ENCODE data around the gene HLA-DMA. TPM values are rescaled to one million over a fixed set of nuclear protein-coding genes. Genes with fewer than 3 reads are reported as not detected.

The HLA-DMA gene
- total RNA-seq, 1 experiment from 2014 or later = 104 TPM

DNA sequence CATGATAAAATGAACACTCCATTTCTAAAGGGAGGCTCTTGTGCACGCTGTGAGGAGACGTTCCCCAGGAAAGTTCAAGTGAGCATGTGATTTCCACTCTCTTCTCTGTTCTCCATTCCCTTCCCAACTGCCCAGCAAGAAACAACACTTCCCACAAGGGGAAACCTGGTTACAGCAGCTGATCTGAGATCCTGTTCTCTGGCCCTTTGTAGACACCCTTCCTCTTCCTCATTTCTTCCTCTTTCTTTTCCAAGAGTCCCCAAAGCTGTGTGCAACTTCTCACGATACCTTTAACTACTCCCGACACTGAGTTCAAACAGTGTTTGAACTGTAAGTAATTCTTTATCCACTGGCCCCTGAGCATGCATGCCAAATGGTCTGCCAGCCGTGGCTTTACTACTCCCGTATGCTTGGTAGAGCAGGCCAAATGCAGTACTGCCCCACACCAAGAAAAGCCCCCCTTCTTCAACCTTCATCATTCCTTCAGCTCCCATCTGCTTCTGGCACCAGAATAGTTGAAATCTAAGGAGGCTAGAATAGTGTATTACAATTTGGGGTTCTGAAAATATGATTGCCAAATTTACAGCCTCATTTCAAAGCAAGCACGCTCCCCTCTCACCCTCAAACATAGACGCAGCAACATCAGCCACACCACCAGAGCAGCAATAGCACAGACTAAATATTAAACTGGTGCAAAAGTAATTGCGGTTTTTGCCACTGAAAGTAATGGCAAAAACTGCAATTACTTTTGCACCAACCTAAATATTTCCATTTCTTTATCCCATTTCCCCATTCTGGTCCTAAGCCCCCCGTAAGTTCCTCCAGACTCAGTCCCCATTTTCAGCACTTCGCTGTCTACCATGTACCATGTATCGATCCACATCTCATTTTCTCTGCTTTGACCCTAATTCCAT lies 16.4 kb downstream of the HLA-DMA start:
- Mint-ChIP-seq H3K27ac (ENCODE audit: unreplicated experiment) (no peak overlapping the region), H3K9me3 (ENCODE audit: low read depth, unreplicated experiment) (no peaks in the 10 kb centered on the region), H3K4me3 (ENCODE audit: low read depth, unreplicated experiment) (no peak overlapping the region), H3K27me3 (ENCODE audit: unreplicated experiment) (no peaks in the 10 kb centered on the region), H3K4me1 (ENCODE audit: low read depth, unreplicated experiment) (peaks cover 18% of the 10 kb centered on the region), H3K36me3 (ENCODE audit: insufficient read depth, unreplicated experiment) (peaks cover 11% of the 10 kb centered on the region)
- CTCF ChIA-PET = no interaction called here
- TF ChIP-seq CTCF (IDR thresholded peaks at IDR 0.05; ENCODE audit: unreplicated experiment) = no peak
- no TSS peak for BruUV-seq (replicated peaks)
- no peak for DNase-seq
- intact Hi-C loops (cut with micrococcal nuclease; ENCODE audit: unreplicated experiment) = no loop called here

DNA sequence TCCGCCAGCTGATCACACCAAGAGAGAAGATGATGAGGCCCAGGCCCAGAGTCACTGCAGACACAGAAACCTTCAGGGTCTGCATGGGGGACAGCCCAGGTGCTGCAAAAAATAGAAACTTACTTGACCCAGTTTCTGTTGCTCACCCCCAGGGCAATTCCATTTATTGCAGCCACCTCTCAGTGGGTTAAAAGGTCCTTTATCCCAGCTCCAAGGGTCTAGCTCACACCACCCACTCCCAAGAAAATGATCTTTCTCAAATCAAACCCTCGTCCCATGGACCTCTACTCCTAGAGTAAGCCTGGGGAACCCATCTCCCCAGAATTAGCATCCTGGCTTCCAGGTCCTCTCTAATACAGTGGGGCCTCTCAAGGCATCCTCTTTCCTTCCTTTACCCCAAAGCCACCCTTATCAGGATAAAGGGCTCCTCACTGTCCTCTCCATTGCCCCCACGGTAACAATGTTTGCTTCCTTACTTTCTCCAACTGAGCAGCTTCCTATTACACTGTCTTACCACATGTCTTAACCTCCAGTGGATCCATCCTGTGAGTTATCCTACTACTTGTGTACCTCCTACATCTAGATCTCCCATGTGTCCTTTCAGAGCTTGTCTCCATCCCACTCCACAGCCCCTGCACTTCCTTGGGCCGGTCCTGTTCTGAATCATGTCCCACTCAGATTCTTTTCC lies 17.2 kb downstream of the HLA-DMA start:
- intact Hi-C loops (cut with micrococcal nuclease; ENCODE audit: unreplicated experiment) = no loop called here
- H3K4me3 Mint-ChIP-seq (ENCODE audit: low read depth, unreplicated experiment) = no peak overlapping the region
- TF ChIP-seq CTCF (IDR thresholded peaks at IDR 0.05; ENCODE audit: unreplicated experiment) = no peak
- H3K36me3 Mint-ChIP-seq (ENCODE audit: insufficient read depth, unreplicated experiment) = peaks cover 6% of the 10 kb centered on the region
- H3K4me1 Mint-ChIP-seq (ENCODE audit: low read depth, unreplicated experiment) = peaks cover 10% of the 10 kb centered on the region
- BruUV-seq (replicated peaks) = no TSS peak
- no peak overlapping the region for H3K27ac Mint-ChIP-seq (ENCODE audit: unreplicated experiment)
- DNase-seq = no peak
- H3K9me3 Mint-ChIP-seq (ENCODE audit: low read depth, unreplicated experiment) = no peaks in the 10 kb centered on the region
- no peaks in the 10 kb centered on the region for H3K27me3 Mint-ChIP-seq (ENCODE audit: unreplicated experiment)
- CTCF ChIA-PET = no interaction called here

DNA sequence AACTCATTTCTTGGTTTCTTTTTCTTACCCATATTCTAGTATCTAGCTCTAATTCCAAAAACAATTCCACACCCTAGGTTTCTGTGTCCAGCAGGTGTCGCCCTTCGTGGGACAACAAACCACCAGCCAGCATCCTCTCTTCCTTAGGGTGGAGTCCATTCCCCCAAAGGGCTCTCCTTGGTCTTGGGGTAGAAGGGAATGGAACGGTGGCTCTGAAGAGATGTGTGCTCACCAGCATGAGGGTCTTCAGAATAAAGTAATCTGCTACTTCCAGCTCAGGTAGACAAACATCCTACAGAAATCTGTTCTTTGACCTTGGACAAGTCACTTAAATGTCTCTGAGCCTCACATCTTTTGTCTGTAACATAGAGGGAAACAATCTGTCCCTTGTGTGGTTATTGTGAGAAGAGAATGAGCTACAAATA lies 19.2 kb downstream of the HLA-DMA start:
- Mint-ChIP-seq H3K9me3 (ENCODE audit: low read depth, unreplicated experiment) (no peaks in the 10 kb centered on the region), H3K4me1 (ENCODE audit: low read depth, unreplicated experiment) (peaks cover 10% of the 10 kb centered on the region), H3K4me3 (ENCODE audit: low read depth, unreplicated experiment) (no peak overlapping the region), H3K36me3 (ENCODE audit: insufficient read depth, unreplicated experiment) (no peaks in the 10 kb centered on the region), H3K27ac (ENCODE audit: unreplicated experiment) (no peak overlapping the region), H3K27me3 (ENCODE audit: unreplicated experiment) (no peaks in the 10 kb centered on the region)
- BruUV-seq (replicated peaks) = no TSS peak
- peak; percentile 86 for DNase-seq
- TF ChIP-seq CTCF (IDR thresholded peaks at IDR 0.05; ENCODE audit: unreplicated experiment) = peak; percentile 87
- intact Hi-C loops (cut with micrococcal nuclease; ENCODE audit: unreplicated experiment) = loop anchor here (1.0 kb wide), 1 partner anchor 51 kb away; no protein-coding TSS in a partner anchor
- CTCF ChIA-PET = interaction anchor here (0.6 to 3.1 kb wide), 27 partner anchors 9 to 400 kb away, joined by 3 to 90 read pairs (median 4); partner anchors contain the start of genes HLA-DMA and TAP2

GRCh38 chr6:32932132-32932868 lies 20.6 kb downstream of the HLA-DMA start:
- DNase-seq = no peak

More at GRCh38 chr6:32932132-32932868, 20.6 kb downstream of the HLA-DMA start:
- no peak for TF ChIP-seq CTCF (IDR thresholded peaks at IDR 0.05; ENCODE audit: unreplicated experiment)
- H3K27me3 Mint-ChIP-seq (ENCODE audit: unreplicated experiment) = no peaks in the 10 kb centered on the region
- no peaks in the 10 kb centered on the region for H3K36me3 Mint-ChIP-seq (ENCODE audit: insufficient read depth, unreplicated experiment)
- H3K27ac Mint-ChIP-seq (ENCODE audit: unreplicated experiment) = no peak overlapping the region
- H3K4me3 Mint-ChIP-seq (ENCODE audit: low read depth, unreplicated experiment) = no peak overlapping the region
- BruUV-seq (replicated peaks) = no TSS peak
- H3K4me1 Mint-ChIP-seq (ENCODE audit: low read depth, unreplicated experiment) = peaks cover 10% of the 10 kb centered on the region
- intact Hi-C loops (cut with micrococcal nuclease; ENCODE audit: unreplicated experiment) = no loop called here
- CTCF ChIA-PET = interaction anchor here (0.7 to 3.1 kb wide), 5 partner anchors 8 to 648 kb away, joined by 3 to 90 read pairs (median 5); partner anchors contain the start of genes BAK1 and HLA-DMB
- H3K9me3 Mint-ChIP-seq (ENCODE audit: low read depth, unreplicated experiment) = no peaks in the 10 kb centered on the region

Measured in Calu3 (cell line).